Measurements from ENCODE around the gene LOC101059915.

The LOC101059915 gene

GRCh38 chrX:71667328-71668247, at the start of gene LOC101059915:
TSS of gene LOC101059915 (plus strand) at chrX:71667546.
- no peak for DNase-seq (ENCODE audit: low read depth in 3 of 3)

- no peak for DNase-seq (ENCODE audit: low read depth in 3 of 3)
Measured at GRCh38 chrX:71617742-71618141, 49.6 kb upstream of the LOC101059915 start.

- peak; percentile 63 to 72 (median 68) for DNase-seq (ENCODE audit: low read depth in 3 of 3)
Measured at GRCh38 chrX:71618303-71618721, 49.0 kb upstream of the LOC101059915 start, which contains the start of gene CXCR3. TSS of gene CXCR3 (minus strand) at chrX:71618511. CDS start at chrX:71618449, 62 bp downstream.

- DNase-seq (ENCODE audit: low read depth in 3 of 3): no peak
Measured at GRCh38 chrX:71618787-71619186, 48.6 kb upstream of the LOC101059915 start.

- peak; percentile 46 to 65 (median 58) for DNase-seq (ENCODE audit: low read depth in 3 of 3)
Measured at GRCh38 chrX:71619193-71619592, 48.2 kb upstream of the LOC101059915 start.

- no peak for DNase-seq (ENCODE audit: low read depth in 3 of 3)
Measured at GRCh38 chrX:71619986-71620385, 47.4 kb upstream of the LOC101059915 start.

GRCh38 chrX:71621603-71622002, 45.7 kb upstream of the LOC101059915 start:
- DNase-seq (ENCODE audit: low read depth in 3 of 3): no peak

GRCh38 chrX:71622032-71622575, 45.2 kb upstream of the LOC101059915 start:
- no peak for DNase-seq (ENCODE audit: low read depth in 3 of 3)

GRCh38 chrX:71622576-71623450, 44.5 kb upstream of the LOC101059915 start:
- DNase-seq (ENCODE audit: low read depth in 3 of 3): peak in 2 of 3 donors; percentile 54 to 59

GRCh38 chrX:71623714-71624113, 43.6 kb upstream of the LOC101059915 start:
- DNase-seq (ENCODE audit: low read depth in 3 of 3): no peak

- no peak for DNase-seq (ENCODE audit: low read depth in 3 of 3)
Measured at GRCh38 chrX:71625471-71625870, 41.9 kb upstream of the LOC101059915 start.

GRCh38 chrX:71626576-71626975, 40.8 kb upstream of the LOC101059915 start:
- DNase-seq (ENCODE audit: low read depth in 3 of 3): no peak

GRCh38 chrX:71627588-71628404, 39.5 kb upstream of the LOC101059915 start:
- DNase-seq (ENCODE audit: low read depth in 3 of 3): no peak

- no peak for DNase-seq (ENCODE audit: low read depth in 3 of 3)
Measured at GRCh38 chrX:71629467-71629866, 37.9 kb upstream of the LOC101059915 start.

GRCh38 chrX:71632923-71633657, 34.3 kb upstream of the LOC101059915 start:
- DNase-seq (ENCODE audit: low read depth in 3 of 3): no peak

- no peak for DNase-seq (ENCODE audit: low read depth in 3 of 3)
Measured at GRCh38 chrX:71634366-71634765, 33.0 kb upstream of the LOC101059915 start.

- no peak for DNase-seq (ENCODE audit: low read depth in 3 of 3)
Measured at GRCh38 chrX:71636438-71637252, 30.7 kb upstream of the LOC101059915 start.

GRCh38 chrX:71637253-71637618, 30.1 kb upstream of the LOC101059915 start:
- DNase-seq (ENCODE audit: low read depth in 3 of 3): no peak

- no peak for DNase-seq (ENCODE audit: low read depth in 3 of 3)
Measured at GRCh38 chrX:71637848-71638247, 29.5 kb upstream of the LOC101059915 start.

- DNase-seq (ENCODE audit: low read depth in 3 of 3): no peak
Measured at GRCh38 chrX:71638409-71638808, 28.9 kb upstream of the LOC101059915 start.
